ENCODE data around the gene BLOC1S3. TPM values are rescaled to one million over a fixed set of nuclear protein-coding genes. Genes with fewer than 3 reads are reported as not detected.

BLOC1S3 gene
- total and polyA plus RNA-seq, 2 of the 4 experiments (the other 2 are of a cell fraction) = 1.1 to 4.9 TPM

GRCh38 chr19:45156751-45157150 lies 21.8 kb upstream of the BLOC1S3 start:
- H3K14ac ChIP-seq (replicated peaks; ENCODE audit: low read depth, low read length) = no peak overlapping the region
- H3K27ac ChIP-seq (ENCODE audit: insufficient read depth, low read length) = no peak overlapping the region
- no peak for TF ChIP-seq NFE2L2 (IDR thresholded peaks at IDR 0.05; ENCODE audit: low read depth, low read length)
- TF ChIP-seq MXI1 (IDR thresholded peaks at IDR 0.05; ENCODE audit: borderline replicate concordance, low read depth, low read length) = no peak
- TF ChIP-seq MAZ (IDR thresholded peaks at IDR 0.05; ENCODE audit: borderline replicate concordance, low read depth, low read length) = no peak
- no peak for TF ChIP-seq MAFK (IDR thresholded peaks at IDR 0.05; ENCODE audit: low read depth, low read length)
- TF ChIP-seq USF2 (IDR thresholded peaks at IDR 0.05; ENCODE audit: low read depth, low read length) = no peak
- no peak for TF ChIP-seq RFX5 (IDR thresholded peaks at IDR 0.05; ENCODE audit: low read depth, low read length)
- TF ChIP-seq CEBPB (IDR thresholded peaks at IDR 0.05; ENCODE audit: low read depth, low read length) = no peak
- no peak for TF ChIP-seq CTCF (conservative IDR thresholded peaks at IDR 0.05; ENCODE audit: low read depth, low read length)
- TF ChIP-seq FOS (IDR thresholded peaks at IDR 0.05; ENCODE audit: low read depth, low read length) = no peak
- intact Hi-C loops (cut with micrococcal nuclease) = no loop called here
- H2BK15ac ChIP-seq (ENCODE audit: low read depth, low read length) = no peak overlapping the region
- no peak overlapping the region for H4K8ac ChIP-seq (ENCODE audit: low read depth in 2 of 2, low read length in 2 of 2)
- no peak overlapping the region for H2AFZ ChIP-seq (replicated peaks; ENCODE audit: low read length, poor library complexity)
- BruUV-seq (replicated peaks) = no TSS peak
- no peak overlapping the region for H2AK9ac ChIP-seq (replicated peaks; ENCODE audit: low read depth, low read length, poor library complexity)
- H3K9me3 ChIP-seq (ENCODE audit: control insufficient read depth, insufficient read depth, low read length) = no peaks in the 10 kb centered on the region
- CTCF ChIA-PET = no interaction called here
- H3K56ac ChIP-seq (ENCODE audit: extremely low read depth, insufficient read depth, low read length) = no peak overlapping the region
- H3K4me1 ChIP-seq (ENCODE audit: control insufficient read depth, insufficient read depth, low read length) = peaks cover 16% of the 10 kb centered on the region
- no peak overlapping the region for H3K23ac ChIP-seq (ENCODE audit: low read depth, low read length)
- DNase-seq = no peak
- no peak overlapping the region for H3K9ac ChIP-seq (ENCODE audit: low read depth, low read length)
- no peak for ATAC-seq (ENCODE audit: low read depth)
- H2BK120ac ChIP-seq (ENCODE audit: low read depth, low read length) = no peak overlapping the region
- H4K5ac ChIP-seq (ENCODE audit: low read depth, low read length) = no peak overlapping the region
- no peaks in the 10 kb centered on the region for H3K79me1 ChIP-seq (ENCODE audit: low read depth in 1 of 2, low read length in 2 of 2)
- peaks cover 37% of the 10 kb centered on the region for H3K27me3 ChIP-seq (ENCODE audit: control insufficient read depth, insufficient read depth, low read length)
- H3K18ac ChIP-seq (ENCODE audit: low read depth, low read length) = no peak overlapping the region
- no peak overlapping the region for H2AK5ac ChIP-seq (ENCODE audit: low read depth, low read length)
- H3K4me3 ChIP-seq (ENCODE audit: insufficient read depth, low read depth, low read length) = no peak overlapping the region
- no peak overlapping the region for H3K4me2 ChIP-seq (ENCODE audit: low read depth, low read length)
- no peak overlapping the region for H2BK20ac ChIP-seq (ENCODE audit: low read depth, low read length)
- peaks cover 10% of the 10 kb centered on the region for H4K20me1 ChIP-seq (ENCODE audit: insufficient read depth, low read length)
- no peaks in the 10 kb centered on the region for H3K36me3 ChIP-seq (ENCODE audit: control insufficient read depth, insufficient read depth, low read length)
- 0 out of 2 replicates have a peak, but pooled peaks cover 7% of the 10 kb centered on the region for H3K9me1 ChIP-seq (ENCODE audit: insufficient read depth, low read length)
- POLR2A ChIA-PET (ENCODE audit: unreplicated experiment) = no interaction called here
- no peak overlapping the region for H2BK5ac ChIP-seq (ENCODE audit: low read depth, low read length, poor library complexity, severe bottlenecking)
- H3K4ac ChIP-seq (ENCODE audit: low read depth, low read length) = no peak overlapping the region
- WGBS, 2 experiments (ENCODE audit: extremely low coverage in 2 of 2, insufficient read length in 1 of 2) = 85% methylated on average over 9 of the region's 11 CpGs; no CpG with 5 or more reads in 1 of the 2 experiments
- H4K91ac ChIP-seq (ENCODE audit: insufficient read depth, low read depth, low read length) = no peak overlapping the region
- in situ Hi-C loops (cut with MboI; ENCODE audit: low sequenced_read_pairs) = no loop called here
- dilution Hi-C loops (cut with HindIII; ENCODE audit: low sequenced_read_pairs, unreplicated experiment) = no loop called here
